GM19239 (cell line): ENCODE results near the gene CFHR4.
"Not testable (repeated sequence)": the region's sequence is repeated elsewhere in the genome, so short reads cannot be mapped to it uniquely, and the experiment has no call there.

Source experiments
- DNase-seq: peaks from one replicate; pipeline ENCODE4 v3.0.0; 2011; ENCODE audit warnings: low spot score; ENCODE audit not compliant: insufficient read length
- FAIRE-seq: peaks from 2 replicates; lab custom pipeline; 2011; peaks lifted over from hg19 to GRCh38; lab: Jason Lieb, UNC

The CFHR4 gene

DNA sequence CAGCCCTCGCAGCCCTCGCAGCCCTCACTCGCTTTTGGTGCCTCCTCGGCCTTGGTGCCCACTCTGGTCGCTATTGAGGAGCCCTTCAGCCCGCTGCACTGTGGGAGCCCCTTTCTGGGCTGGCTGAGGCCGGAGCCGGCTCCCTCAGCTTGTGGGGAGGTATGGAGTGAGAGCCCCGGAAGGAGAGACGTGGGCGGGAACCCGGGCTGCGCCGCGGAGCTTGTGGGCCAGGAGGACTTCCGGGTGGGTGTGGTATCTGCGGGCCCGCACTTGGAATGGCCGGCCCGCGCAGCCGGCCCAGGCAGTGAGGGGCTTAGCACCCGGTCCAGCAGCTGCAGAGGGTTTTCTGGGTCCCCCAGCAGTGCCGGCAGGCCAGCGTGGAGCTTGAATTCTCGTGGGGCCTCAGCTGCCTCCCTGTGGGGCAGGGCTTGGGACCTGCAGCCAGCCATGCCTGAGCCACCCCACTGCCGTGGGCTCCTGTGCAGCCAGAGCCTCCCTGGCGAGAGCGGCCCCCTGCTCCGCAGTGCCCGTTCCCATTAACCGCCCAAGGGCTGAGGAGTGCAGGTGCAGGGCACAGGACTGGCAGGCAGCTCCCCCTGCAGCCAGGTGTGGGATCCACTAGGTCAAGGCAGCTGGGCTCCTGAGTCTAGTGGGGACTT is 45.8 kb downstream of the CFHR4 start:
- no peak for DNase-seq

DNA sequence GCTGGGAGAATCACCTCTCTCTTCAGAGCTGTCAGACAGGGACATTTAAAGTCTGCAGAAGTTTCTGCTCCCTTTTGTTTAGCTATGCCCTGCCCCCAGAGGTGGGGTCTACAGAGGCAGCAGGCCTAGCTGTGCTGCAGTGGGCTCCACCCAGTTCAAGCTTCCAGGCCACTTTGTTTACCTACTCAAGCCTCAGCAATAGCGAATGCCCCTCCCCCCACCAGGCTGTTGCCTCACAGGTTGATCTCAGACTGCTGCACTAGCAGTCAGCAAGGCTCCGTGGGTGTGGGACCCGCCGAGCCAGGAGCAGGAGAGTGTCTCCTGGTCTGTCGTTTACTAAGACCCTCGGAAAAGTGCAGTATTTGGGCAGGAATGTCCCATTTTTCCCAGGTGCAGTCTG is 53.6 kb downstream of the CFHR4 start:
- FAIRE-seq: not testable (repeated sequence)

More for the DNA sequence above, 45.8 kb downstream of the CFHR4 start:
- no peak for FAIRE-seq

DNA sequence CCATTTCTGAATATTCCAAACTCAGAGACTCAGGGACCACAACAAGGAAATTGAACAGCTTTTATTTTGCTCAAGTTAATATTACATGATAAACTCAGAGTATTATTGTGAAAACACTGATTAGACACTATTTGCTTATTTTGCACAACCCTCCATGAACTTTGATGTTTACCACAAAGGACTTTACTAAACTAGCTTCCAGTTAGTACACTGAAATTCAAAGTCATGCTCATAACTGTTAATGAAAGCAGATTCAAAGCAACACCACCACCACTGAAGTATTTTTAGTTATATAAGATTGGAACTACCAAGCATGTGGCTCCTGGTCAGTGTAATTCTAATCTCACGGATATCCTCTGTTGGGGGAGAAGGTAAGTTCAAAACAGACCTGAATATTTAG is 55.7 kb downstream of the CFHR4 start, which contains the start of gene CFHR2:
TSS of gene CFHR2 (plus strand) at position 171 of the 400 bp plus-strand sequence. CDS start at position 314, 143 bp downstream.
- DNase-seq, FAIRE-seq: not testable (repeated sequence)

More for the DNA sequence above, 53.6 kb downstream of the CFHR4 start:
- not testable (repeated sequence) for DNase-seq

DNA sequence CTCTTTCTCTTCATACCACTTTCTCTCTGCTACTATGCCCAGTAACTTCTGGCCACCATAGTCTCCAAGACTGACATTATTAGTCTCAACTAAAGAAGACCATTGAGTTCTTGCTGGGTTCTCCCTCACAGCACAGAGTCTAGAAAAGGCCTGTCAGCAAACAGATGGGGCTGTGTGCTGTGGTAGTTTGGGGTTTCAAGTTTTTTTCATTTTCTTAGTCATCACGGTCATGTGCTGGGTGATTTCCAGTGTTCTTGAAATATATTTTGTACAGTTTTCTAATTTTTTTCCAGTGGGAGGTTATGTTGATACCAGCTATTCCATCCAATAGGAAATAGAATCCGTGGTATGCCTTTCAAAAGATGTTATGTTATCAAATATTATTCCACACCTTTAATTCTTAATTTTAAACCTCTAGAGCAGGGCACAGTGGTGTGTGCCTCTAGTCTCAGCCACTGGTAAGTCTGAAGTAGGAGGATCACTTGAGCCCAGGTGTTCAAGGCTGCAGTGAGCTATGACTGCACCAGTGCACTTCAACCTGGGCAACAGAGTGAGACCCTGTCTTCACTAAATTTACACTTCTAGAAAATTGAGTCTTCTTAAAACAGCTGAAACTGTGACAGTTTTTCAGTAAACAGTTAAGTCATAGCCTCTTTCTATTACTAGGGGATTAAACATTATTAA is 64.0 kb downstream of the CFHR4 start:
- FAIRE-seq: no peak

DNA sequence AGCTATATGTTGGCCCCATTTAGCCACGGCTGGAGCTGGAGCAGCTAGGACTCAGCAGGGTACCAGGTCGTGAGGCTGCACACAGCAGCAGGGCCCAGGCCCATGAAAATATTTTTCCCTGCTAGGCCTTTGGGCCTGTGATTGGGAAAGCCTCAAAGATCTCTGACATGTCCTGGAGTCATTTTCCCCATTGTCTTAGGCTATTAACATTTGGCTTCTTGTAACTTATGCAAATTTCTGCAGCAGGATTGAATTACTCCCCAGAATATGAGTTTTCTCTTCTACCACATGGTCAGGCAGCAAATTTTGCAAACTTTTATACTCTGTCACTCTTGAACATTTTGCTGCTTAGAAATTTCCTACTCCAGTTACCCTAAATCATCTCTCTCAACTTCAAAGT is 66.9 kb downstream of the CFHR4 start:
- DNase-seq: no peak
- FAIRE-seq: no peak

More for the DNA sequence above, 64.0 kb downstream of the CFHR4 start:
- DNase-seq: no peak

DNA sequence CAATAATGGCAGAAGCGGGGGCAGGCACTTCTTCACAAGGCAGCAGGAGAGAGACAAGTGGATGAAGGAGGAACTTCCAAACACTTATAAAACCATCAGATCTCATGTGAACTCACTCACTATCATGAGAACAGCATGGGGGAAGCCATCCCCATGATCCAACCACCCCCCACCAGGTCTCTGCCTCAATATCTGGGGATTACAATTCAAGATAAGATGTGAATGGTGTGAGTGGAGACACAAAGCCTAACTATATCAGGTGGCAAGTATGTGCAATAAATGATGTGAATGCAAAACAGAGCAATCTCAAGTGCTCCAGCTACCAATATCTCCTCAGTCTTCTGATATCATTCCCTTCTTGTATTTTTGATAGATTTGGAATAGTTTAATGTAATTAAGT is 68.1 kb downstream of the CFHR4 start:
- FAIRE-seq (no peak), DNase-seq (no peak)

DNA sequence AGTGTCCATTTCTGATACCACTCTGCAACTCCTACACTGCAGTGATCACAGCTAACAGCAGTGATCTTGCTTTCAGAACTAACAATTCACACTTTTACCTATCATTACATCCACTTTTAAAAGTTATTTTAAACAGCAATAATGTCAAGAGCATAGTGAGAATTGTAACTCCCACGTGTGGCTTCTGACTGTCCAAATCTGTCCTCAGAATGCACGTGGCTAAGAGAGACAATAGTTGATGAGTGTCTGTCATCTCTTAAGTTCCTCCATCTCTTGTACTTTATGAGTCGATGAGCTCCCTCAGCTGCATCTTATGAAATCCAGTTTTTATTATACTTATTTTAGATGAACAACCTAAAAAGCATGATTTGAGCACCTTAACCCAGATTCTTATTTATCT is 73.0 kb downstream of the CFHR4 start:
- DNase-seq (no peak), FAIRE-seq (no peak)
